Stimulated activated memory B cell treated with anti-CD40 and anti-IgM and Interleukin-4, amounts not matched to agents 10 μg/mL and 1 μg/mL and 100 μg/mL, for 72 hours (primary cell): Measurements from ENCODE around the gene SLC2A8.

ENCODE experiments used
- ATAC-seq: fragments of 150-1000 bp; cut with Tn5 transposase; 2 replicates; pipeline ENCODE4 v1.10.0; 2021
- H3K27ac Mint-ChIP-seq: one replicate; pipeline ENCODE4 v1.8.0; 2022; ENCODE audit warnings: mild to moderate bottlenecking, mixed read lengths
- H3K27me3 Mint-ChIP-seq: one replicate; pipeline ENCODE4 v1.8.0; 2022; ENCODE audit warnings: mixed read lengths
- H3K36me3 Mint-ChIP-seq: one replicate; pipeline ENCODE4 v1.8.0; 2022; ENCODE audit warnings: mixed read lengths
- H3K4me1 Mint-ChIP-seq: one replicate; pipeline ENCODE4 v1.8.0; 2022; ENCODE audit warnings: mixed read lengths
- H3K4me3 Mint-ChIP-seq: one replicate; pipeline ENCODE4 v1.8.0; 2022; ENCODE audit warnings: mild to moderate bottlenecking, moderate library complexity, mixed read lengths
- H3K9me3 Mint-ChIP-seq: one replicate; pipeline ENCODE4 v1.8.0; 2022; ENCODE audit warnings: mixed read lengths

SLC2A8 gene

DNA sequence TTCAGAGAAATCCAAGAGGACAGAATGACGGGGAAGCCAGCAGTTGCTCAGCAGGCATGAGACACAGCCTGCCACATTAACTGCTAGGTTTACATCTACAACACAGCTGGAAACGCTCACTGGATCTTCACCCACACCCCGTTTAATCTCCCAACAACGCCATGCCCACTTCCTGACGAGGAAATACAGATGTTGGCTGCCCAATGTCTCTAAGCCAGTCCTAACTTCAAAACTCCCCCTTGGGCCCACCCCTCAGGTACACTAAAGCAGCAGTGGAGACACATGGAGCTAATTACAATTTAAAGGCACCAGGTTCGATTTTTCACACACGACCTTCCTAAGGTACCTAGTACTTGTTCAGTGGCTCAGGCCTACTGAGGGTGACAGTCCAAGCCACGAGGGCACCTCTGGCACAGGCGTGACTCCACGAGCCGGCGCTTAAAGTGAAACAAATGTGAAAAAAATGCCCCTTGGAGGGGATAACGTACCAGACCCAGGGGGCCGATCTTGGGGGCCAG lies 53.3 kb downstream of the SLC2A8 start:
- ATAC-seq = no peak
- no peaks in the 10 kb centered on the region for H3K27me3 Mint-ChIP-seq
- no peaks in the 10 kb centered on the region for H3K9me3 Mint-ChIP-seq
- H3K4me1 Mint-ChIP-seq = peaks cover 54% of the 10 kb centered on the region
- peak overlapping the region; percentile 89 for H3K27ac Mint-ChIP-seq
- peaks cover 68% of the 10 kb centered on the region for H3K36me3 Mint-ChIP-seq
- H3K4me3 Mint-ChIP-seq = peak overlapping the region; percentile 84

DNA sequence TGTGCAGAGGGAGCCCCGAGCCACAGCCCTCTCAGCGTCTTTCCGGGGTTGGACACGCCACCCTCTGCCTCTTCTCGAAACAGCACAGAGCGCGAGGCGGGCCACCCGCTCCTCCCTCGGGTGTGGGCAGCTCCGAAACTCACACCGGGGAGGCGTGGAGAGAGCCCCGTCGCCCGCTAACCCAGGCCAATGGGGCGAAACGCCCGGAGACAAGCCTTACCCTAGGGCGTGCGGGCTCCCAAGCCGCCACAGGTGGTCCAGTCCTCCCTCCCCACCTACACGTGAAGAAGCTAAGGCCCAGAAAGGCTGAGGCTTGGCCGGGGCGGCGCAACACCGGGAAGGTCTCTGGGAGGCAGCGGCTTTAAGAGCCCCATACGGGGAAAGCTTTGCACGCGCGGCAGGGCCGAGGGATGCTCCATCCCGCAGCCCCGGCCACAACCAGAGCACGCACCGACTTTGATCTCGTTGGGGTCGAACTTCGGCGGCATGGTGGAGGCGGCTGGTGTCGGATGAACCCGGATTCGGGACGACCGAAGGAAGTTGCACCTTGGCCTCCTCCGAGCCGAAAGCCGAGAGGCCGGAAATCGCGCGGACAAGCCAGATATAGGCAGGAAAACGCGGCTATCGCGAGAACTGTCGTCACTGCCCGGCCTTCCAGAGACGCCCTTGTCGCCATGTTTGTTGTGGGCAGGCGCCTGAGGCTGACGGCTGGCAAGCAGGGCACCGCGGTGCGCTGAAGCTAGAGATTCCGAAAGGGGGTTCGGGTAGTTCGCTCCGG lies 54.0 kb downstream of the SLC2A8 start, which contains the start of the genes LRSAM1 and RPL12:
TSS of gene LRSAM1 (plus strand) at position 681 of the 778 bp plus-strand sequence. CDS start 3,018 bp downstream, outside the sequence.
TSS of gene RPL12 (minus strand) at position 577 of the 778 bp plus-strand sequence. CDS start at position 488, 89 bp downstream.
- Mint-ChIP-seq H3K4me3 (peak within 1 kb of the TSS; percentile 84), H3K4me1 (peaks cover 61% of the 10 kb centered on the region), H3K36me3 (peaks cover 68% of the 10 kb centered on the region), H3K27ac (peak within 1 kb of the TSS; percentile 89), H3K9me3 (no peaks in the 10 kb centered on the region), H3K27me3 (no peaks in the 10 kb centered on the region)
- ATAC-seq = peak; percentile 88

DNA sequence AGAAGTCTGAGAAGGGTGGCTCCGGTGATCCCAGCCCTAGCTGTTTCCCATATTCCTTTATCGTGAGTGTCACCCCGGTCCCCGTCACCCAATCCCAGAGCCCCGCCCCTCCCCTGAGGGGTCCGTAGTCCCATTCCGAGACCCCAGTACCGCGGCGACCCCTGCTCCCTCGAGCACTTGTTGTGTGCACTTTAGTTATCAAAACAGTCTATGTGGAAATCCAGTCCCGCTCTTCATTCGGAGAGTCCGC lies 54.6 kb downstream of the SLC2A8 start:
- peak overlapping the region; percentile 89 for H3K27ac Mint-ChIP-seq
- no peaks in the 10 kb centered on the region for H3K9me3 Mint-ChIP-seq
- no peaks in the 10 kb centered on the region for H3K27me3 Mint-ChIP-seq
- peak overlapping the region; percentile 84 for H3K4me3 Mint-ChIP-seq
- H3K4me1 Mint-ChIP-seq = peaks cover 61% of the 10 kb centered on the region
- peaks cover 63% of the 10 kb centered on the region for H3K36me3 Mint-ChIP-seq
- no peak for ATAC-seq

DNA sequence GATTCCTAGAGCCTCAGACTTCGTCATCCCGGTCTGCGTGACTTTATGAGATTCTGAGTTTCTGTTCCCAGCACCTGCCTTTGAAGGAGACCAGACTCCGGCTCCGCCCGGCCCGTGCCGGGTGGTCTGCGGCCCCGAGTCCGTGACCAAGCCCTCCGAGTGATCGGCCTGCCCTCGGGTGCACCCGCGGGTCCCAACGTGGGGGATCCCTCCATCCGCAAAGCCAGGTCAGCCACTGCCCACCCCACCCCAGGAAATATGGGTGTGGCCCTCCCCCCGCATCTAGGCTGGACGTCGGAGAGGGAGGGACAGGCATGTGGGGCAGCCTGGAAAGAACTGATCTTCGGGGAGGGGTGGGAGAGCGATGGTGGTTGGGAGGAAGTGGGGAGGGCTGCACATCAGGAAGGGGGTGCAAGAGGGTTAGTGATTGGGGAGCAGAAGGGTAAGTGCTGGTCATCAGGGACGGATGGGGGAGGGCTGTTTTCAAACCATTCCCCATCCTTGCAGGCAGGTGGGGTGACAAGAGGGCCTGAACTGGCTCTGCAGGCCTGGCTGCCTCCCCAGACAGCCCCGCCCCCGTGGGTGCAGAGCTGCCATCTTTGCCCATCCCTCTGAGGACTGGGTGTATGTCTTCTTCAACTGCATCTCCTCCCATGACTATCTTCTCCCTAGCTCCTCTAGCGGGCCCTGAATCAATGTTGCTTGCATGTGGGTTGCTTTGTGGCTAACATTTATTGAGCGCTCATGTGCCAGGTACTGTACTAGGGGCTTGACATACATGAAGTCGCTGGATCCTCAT lies 55.1 kb downstream of the SLC2A8 start:
- ATAC-seq = peak; percentile 44
- Mint-ChIP-seq H3K9me3 (no peaks in the 10 kb centered on the region), H3K27me3 (no peaks in the 10 kb centered on the region), H3K36me3 (peaks cover 60% of the 10 kb centered on the region), H3K4me3 (peak overlapping the region; percentile 84), H3K27ac (peak overlapping the region; percentile 89), H3K4me1 (peaks cover 61% of the 10 kb centered on the region)

DNA sequence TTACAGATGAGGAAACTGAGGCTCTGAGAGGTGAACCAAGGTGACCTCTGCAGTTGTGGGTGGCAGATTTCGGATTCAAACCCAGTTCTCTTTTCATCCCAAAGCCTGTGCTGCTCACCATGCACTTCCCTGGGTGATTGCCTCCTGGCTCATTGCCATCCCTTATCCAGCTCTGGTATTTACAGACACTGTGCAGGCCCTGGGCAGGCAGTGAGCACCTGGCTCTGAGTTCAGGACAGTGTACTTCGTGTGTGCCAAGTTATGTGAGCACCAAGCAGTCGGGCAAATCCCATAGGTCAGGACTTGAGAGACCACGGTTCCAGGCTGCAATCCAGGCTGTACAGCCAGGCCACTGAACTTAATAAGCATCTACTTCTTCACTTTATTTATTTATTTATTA lies 55.7 kb downstream of the SLC2A8 start:
- peaks cover 61% of the 10 kb centered on the region for H3K4me1 Mint-ChIP-seq
- H3K36me3 Mint-ChIP-seq = peaks cover 60% of the 10 kb centered on the region
- peak overlapping the region; percentile 89 for H3K27ac Mint-ChIP-seq
- no peak for ATAC-seq
- H3K27me3 Mint-ChIP-seq = no peaks in the 10 kb centered on the region
- no peaks in the 10 kb centered on the region for H3K9me3 Mint-ChIP-seq
- H3K4me3 Mint-ChIP-seq = peak overlapping the region; percentile 84

DNA sequence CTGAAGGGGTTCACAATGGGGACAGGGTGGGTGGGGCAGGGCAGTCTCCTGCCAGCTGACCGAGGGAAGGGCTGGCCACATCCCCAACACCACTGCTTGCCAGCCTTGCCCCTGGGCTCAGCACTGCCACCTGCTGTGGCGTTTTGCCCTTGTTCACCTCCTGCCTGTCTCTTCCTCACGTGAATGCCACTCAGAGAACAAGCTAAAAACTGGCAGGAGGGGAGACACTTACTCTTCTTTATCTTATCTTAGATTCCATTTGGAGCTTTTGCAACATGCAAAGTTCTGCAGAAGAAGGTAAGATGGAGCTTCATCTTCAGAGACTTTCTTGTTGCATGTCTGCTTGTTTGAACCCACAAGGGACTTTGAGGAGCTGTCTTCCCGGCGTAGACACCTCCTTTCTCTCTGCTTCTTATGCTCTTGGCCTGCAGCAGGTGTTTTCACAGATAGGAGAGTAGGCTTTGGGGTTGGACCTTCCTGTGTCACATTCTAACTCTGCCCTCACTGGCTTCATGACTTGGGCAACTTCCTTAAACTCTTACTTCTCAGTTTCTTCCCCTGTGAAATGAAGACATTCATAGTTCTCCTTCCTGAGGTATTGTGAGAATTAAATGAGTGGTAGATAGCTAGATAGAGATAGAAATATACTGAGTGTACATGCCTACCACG lies 58.5 kb downstream of the SLC2A8 start:
- Mint-ChIP-seq H3K36me3 (peaks cover 45% of the 10 kb centered on the region), H3K27ac (peak overlapping the region; percentile 83), H3K4me3 (peak overlapping the region; percentile 47)

DNA sequence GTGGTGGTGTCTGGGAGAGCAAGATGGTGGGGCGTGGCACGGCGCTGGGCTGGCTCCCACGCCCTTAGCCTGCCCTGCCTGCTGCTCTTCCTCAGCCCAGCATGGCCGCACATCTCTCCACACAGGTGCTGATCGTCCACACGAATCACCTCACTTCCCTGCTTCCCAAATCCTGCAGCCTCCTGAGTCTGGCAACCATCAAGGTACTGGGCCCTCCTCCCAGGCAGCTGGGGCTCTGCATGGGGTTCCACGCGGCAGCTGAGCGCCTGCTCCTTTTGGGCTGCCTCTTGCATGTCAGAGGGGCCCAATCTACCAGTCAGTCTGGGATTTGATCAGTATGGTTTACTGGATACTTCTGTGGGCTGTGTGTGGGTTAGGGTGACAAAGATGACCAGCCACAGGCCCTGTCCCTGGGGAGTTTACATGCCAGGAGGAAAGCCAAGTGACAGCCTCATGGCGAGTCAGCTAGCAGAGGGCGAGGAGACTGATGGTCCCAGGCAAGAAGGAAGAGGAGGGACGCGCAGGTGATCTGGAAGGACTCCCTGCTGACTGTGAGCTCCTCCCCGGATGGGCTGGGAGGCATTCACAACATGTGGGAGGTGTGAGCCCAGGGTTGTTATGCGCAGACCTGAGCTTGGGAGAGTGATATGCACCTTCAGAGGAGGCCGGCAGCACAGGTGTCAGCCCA lies 60.4 kb downstream of the SLC2A8 start:
- Mint-ChIP-seq H3K27ac (no peak overlapping the region), H3K4me3 (no peak overlapping the region), H3K27me3 (no peaks in the 10 kb centered on the region), H3K9me3 (no peaks in the 10 kb centered on the region), H3K4me1 (peaks cover 28% of the 10 kb centered on the region), H3K36me3 (peaks cover 58% of the 10 kb centered on the region)
- ATAC-seq = no peak

More for the DNA sequence above, 58.5 kb downstream of the SLC2A8 start:
- ATAC-seq = peak; percentile 31
- H3K4me1 Mint-ChIP-seq = peaks cover 40% of the 10 kb centered on the region
- no peaks in the 10 kb centered on the region for H3K9me3 Mint-ChIP-seq
- H3K27me3 Mint-ChIP-seq = no peaks in the 10 kb centered on the region
